AG04450 (cell line): ENCODE results near the gene SORL1-AS1.

ENCODE experiments used
- CTCF ChIA-PET: fragments of 300-600, 350-600 bp; formaldehyde crosslinking; extraction: SDS; loops from one replicate; lab custom pipeline; 2022; ENCODE audit warnings: antibody characterized with exemption, inconsistent platforms; lab: Charles Lee
- POLR2A ChIA-PET: fragments of 350-600 bp; formaldehyde crosslinking; extraction: SDS; loops from one replicate; lab custom pipeline; 2021; ENCODE audit warnings: antibody characterized with exemption, inconsistent platforms; lab: Yijun Ruan, JAX
- DNase-seq: peaks from one replicate; pipeline ENCODE4 v3.0.0-alpha.2; 2011; ENCODE audit warnings: low read depth, low spot score
- H3K27ac ChIP-seq: one replicate; pipeline ENCODE4 v1.5.1; 2012; ENCODE audit warnings: low read depth, low read length, control low read depth
- H3K27me3 ChIP-seq: one replicate; pipeline ENCODE4 v1.6.0; 2012; ENCODE audit warnings: low read length; ENCODE audit not compliant: control insufficient read depth, insufficient read depth
- H3K4me3 ChIP-seq: 2 replicates; pipeline ENCODE4 v1.5.1; 2011; ENCODE audit warnings: mild to moderate bottlenecking, low read depth, low read length, control low read depth
- H3K9me3 ChIP-seq: 2 replicates; pipeline ENCODE4 v1.5.1; 2012; ENCODE audit warnings: low read length; ENCODE audit not compliant: control insufficient read depth, insufficient read depth
- TF ChIP-seq, protein P1 (sequence below): IDR thresholded peaks from 2 replicates; pipeline ENCODE4 v1.5.1; 2011; ENCODE audit warnings: low read depth, low read length, control low read depth, inconsistent platforms

SORL1-AS1 gene

DNA sequence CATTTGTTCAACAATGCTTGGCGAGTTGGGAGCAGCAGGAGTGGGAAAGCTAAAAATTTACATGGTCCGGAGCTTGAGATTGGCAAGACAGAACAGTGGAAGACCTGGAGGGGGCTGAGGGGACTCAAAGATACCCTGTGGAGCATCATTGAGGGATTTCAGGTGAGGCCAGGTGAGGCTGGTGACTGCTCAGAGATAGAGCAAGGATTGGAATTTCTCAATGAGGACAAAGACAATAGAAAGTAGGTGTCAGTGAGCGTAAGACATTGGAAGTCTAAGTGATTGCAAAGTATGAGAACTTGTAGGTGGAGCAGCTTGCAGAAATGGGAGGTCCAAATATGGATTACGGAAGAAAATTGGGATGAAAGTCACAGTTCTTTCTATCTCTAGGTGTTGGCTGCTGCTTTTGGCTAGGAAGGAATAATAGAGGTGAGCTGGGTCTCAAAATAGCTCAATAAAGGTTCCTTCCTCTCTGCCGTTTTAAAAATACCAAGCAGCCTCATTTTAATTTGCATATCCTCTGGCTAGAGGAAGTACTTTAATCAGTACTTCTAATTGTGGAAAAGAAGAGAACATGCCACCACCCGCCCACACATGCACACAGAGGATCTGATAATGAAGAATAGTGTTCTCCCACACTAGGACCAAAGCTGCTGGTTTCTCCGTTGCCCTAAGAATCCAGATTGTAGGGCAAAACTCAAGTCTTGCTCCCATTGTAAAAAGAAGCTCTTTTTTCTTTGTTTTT lies 41.8 kb upstream of the SORL1-AS1 start:
- CTCF ChIA-PET, result no interaction called here
- POLR2A ChIA-PET, result no interaction called here
- H3K27ac ChIP-seq, result no peak overlapping the region

DNA sequence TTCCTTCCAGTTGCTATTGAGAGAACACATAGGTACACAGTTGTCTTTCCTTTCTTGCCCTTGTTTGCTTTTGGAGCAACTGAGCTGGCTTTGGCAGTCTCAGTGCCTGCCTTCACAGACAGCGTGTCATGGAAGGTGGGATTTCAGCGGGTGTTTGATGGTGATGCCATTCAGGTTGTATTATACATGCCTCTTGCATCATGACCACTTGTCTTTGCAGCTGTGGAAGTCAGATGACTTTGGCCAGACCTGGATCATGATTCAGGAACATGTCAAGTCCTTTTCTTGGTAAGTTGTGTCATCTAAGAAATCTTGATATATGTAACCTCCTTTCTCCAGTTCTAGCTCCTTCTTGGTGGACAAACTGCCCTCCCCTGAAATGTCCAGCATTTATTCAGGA lies 37.1 kb upstream of the SORL1-AS1 start:
- H3K9me3 ChIP-seq, result no peaks in the 10 kb centered on the region
- no peaks in the 10 kb centered on the region for H3K27me3 ChIP-seq
- H3K4me3 ChIP-seq, result no peak overlapping the region
- POLR2A ChIA-PET, result no interaction called here
- CTCF ChIA-PET, result no interaction called here
- TF ChIP-seq, protein P1, sequence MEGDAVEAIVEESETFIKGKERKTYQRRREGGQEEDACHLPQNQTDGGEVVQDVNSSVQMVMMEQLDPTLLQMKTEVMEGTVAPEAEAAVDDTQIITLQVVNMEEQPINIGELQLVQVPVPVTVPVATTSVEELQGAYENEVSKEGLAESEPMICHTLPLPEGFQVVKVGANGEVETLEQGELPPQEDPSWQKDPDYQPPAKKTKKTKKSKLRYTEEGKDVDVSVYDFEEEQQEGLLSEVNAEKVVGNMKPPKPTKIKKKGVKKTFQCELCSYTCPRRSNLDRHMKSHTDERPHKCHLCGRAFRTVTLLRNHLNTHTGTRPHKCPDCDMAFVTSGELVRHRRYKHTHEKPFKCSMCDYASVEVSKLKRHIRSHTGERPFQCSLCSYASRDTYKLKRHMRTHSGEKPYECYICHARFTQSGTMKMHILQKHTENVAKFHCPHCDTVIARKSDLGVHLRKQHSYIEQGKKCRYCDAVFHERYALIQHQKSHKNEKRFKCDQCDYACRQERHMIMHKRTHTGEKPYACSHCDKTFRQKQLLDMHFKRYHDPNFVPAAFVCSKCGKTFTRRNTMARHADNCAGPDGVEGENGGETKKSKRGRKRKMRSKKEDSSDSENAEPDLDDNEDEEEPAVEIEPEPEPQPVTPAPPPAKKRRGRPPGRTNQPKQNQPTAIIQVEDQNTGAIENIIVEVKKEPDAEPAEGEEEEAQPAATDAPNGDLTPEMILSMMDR, result no peak
- no peak for DNase-seq
- H3K27ac ChIP-seq, result no peak overlapping the region

More for the DNA sequence above, 41.8 kb upstream of the SORL1-AS1 start:
- no peak for DNase-seq
- no peaks in the 10 kb centered on the region for H3K27me3 ChIP-seq
- TF ChIP-seq, protein P1, result no peak
- no peaks in the 10 kb centered on the region for H3K9me3 ChIP-seq
- no peak overlapping the region for H3K4me3 ChIP-seq

- Histone ChIP-seq H3K27me3 (no peaks in the 10 kb centered on the region), H3K4me3 (no peak overlapping the region), H3K9me3 (no peaks in the 10 kb centered on the region), H3K27ac (no peak overlapping the region)
- POLR2A ChIA-PET, result no interaction called here
- no peak for DNase-seq
- TF ChIP-seq, protein P1, result no peak
- CTCF ChIA-PET, result no interaction called here
Observed at GRCh38 chr11:121488641-121489040, 35.9 kb upstream of the SORL1-AS1 start.

- TF ChIP-seq, protein P1, result no peak
- Histone ChIP-seq H3K4me3 (no peak overlapping the region), H3K27ac (no peak overlapping the region), H3K9me3 (no peaks in the 10 kb centered on the region), H3K27me3 (no peaks in the 10 kb centered on the region)
- DNase-seq, result no peak
- ChIA-PET POLR2A (no interaction called here), CTCF (no interaction called here)
Observed at GRCh38 chr11:121488170-121488569, 35.4 kb upstream of the SORL1-AS1 start.

GRCh38 chr11:121487191-121487590 lies 34.4 kb upstream of the SORL1-AS1 start:
- POLR2A ChIA-PET, result no interaction called here
- Histone ChIP-seq H3K9me3 (no peaks in the 10 kb centered on the region), H3K4me3 (no peak overlapping the region), H3K27ac (no peak overlapping the region), H3K27me3 (peaks cover 2% of the 10 kb centered on the region)
- no peak for DNase-seq
- TF ChIP-seq, protein P1, result no peak
- CTCF ChIA-PET, result interaction anchor here (0.7 kb wide), 1 partner anchor 292 kb away, joined by 3 read pairs; no protein-coding TSS in a partner anchor
